ENCODE data around the gene FBXL15.

Gene FBXL15

GRCh38 chr10:102411341-102412255 lies 9.0 kb upstream of the FBXL15 start:
- DNase-seq (ENCODE audit: low read depth): no peak

GRCh38 chr10:102412293-102412692 lies 8.3 kb upstream of the FBXL15 start:
- no peak for DNase-seq (ENCODE audit: low read depth)

GRCh38 chr10:102413053-102413705 lies 7.5 kb upstream of the FBXL15 start:
- no peak for DNase-seq (ENCODE audit: low read depth)

GRCh38 chr10:102413806-102414561 lies 6.7 kb upstream of the FBXL15 start:
- DNase-seq (ENCODE audit: low read depth): no peak

DNA sequence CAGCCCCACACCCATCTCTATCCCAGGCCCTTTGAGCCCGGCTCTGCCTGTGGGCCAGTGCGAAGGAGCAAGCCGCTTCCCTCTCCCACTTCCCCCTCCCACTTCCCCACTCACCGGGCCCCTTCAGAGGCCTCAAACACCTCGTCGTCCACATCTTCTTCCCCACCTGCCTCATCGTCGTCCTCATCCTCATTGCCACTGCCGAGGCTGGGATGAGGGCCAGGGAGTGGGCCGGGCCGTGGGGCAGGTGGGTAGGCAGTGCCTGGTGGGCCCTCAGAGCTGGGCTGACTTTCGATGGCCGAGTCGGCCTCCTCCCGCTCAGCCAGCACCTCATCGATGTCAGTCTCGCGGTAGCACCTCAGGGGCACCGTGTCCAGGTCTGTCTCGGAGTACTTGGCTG lies 5.9 kb upstream of the FBXL15 start:
- no peak for DNase-seq (ENCODE audit: low read depth)

GRCh38 chr10:102416283-102416682 lies 4.4 kb upstream of the FBXL15 start:
- no peak for DNase-seq (ENCODE audit: low read depth)

DNA sequence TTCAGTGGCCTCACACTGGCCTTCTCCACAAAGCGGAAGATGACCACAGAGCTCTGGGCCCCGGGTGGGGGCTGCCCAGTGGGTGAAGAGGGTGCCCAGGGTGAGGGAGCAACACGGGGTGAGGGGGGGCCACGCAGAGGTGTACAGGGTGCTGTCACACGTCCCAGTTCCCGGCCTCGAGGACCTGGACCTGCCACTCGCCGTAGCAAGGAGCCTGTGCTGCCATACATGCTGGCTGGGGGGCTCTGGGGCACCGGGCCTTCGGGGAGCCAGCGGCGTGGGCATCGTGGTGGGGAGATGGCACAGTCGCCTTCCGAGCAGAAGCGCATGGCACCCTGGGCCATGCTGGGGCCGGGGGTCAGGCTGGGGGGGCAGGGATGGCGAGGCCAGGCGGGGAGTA lies 3.9 kb upstream of the FBXL15 start:
- no peak for DNase-seq (ENCODE audit: low read depth)

- no peak for DNase-seq (ENCODE audit: low read depth)
Measured at GRCh38 chr10:102418622-102419268, 1.9 kb upstream of the FBXL15 start, which contains the start of gene PSD. Gene PSD (minus strand): TSS chr10:102418785. CDS start chr10:102417038, 1,747 bp downstream.

DNA sequence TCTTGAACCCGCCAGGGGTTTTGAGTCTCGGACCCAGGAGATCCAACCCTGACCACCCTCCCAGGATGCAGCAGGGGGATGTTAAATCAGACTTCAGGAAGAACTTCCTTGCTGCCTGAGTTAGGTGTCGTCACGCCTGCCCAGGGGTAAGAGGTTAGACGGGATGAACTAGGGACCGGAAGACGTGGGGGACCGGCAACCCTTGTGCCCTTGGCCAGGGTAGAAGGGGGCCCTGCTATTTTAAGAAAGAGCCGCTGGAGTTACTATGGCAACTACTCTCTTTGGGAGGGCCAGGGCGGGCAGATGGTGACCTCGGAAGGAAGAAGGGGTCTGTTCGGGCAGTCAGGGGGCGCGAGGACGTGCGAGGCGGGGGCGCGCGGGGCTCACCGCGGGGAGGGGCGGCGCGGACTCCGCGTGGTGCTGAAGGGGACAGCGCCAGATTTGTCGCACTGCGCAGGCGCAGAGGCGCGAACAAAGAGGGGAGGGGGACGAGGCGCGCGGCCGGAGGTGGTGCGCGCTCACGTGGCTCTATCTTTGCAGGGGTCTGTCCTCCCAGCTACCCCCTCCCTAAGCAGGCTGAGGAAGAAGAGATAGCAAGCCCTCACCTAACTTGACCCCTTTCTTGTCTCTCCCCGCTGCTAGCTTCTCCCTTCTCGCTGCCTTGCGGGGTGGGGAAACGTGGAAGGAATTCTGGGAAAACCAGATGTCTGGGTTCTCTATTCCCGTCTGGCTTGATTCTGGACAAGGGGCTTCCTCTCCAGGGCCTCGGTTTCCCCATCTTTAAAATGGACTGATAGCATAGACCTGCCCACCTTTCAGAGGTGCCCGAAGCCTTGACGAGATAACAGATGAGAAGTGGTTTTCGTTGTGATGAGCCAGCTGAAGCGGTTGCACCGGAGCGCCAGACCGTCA lies 1.1 kb upstream of the FBXL15 start:
- DNase-seq (ENCODE audit: low read depth): no peak

- DNase-seq (ENCODE audit: low read depth): no peak
Measured at GRCh38 chr10:102420181-102420713, 389 bp upstream of the FBXL15 start.

GRCh38 chr10:102421507-102421756 lies 796 bp downstream of the FBXL15 start:
- no peak for DNase-seq (ENCODE audit: low read depth)

- no peak for DNase-seq (ENCODE audit: low read depth)
Measured at GRCh38 chr10:102421757-102422512, 1.3 kb downstream of the FBXL15 start.

GRCh38 chr10:102422545-102423129 lies 2.0 kb downstream of the FBXL15 start:
- no peak for DNase-seq (ENCODE audit: low read depth)

DNA sequence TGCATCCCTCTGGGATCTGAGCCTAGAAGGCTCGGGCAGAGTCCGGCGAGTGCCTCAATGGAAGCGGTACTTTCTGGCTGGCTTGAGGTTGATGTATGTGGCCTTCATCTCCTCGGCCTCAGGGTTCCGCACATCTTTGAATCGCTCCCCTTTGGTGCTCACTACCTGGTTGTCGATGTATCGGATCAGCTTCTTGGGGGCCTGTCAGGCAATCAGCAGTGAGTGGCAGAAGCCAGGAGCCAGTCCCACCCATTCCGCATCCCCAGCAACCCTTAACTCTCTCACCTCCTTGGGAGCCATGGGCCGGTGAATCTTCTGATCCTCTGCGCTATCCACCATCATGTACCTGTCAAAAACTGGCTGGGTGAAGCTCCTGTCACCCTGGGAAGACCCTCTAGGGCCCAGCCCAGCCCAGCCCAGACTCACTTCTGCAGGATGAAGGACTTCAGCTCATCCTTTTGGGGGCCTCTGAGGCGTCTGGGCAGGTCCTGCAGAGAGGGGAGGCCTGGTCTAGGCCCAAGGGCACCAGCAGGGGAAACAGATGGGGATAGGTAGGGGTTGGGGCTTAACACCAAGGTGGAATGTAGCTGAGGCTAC lies 2.8 kb downstream of the FBXL15 start:
- DNase-seq (ENCODE audit: low read depth): no peak

DNA sequence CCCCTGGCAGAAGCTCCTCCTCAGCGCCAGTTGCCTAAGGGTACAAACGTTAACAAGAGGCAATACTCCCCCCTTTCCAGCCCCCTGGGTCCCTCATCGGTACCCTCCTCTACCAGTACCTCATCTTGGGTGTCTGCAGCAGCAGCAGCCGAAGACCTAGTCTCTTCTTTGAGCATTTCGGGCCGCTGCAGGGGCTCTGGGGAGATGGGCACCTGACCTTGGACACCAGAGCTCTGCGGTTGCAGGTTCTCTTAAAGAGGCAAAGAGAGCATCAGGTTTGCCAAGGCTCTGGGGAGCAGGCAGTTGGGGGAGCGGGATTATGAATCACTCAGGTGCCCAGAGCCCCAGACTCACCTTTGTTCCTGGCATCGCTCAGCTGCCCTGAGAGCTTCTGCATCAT lies 3.5 kb downstream of the FBXL15 start:
- no peak for DNase-seq (ENCODE audit: low read depth)

GRCh38 chr10:102424916-102425315 lies 4.3 kb downstream of the FBXL15 start:
- DNase-seq (ENCODE audit: low read depth): no peak

GRCh38 chr10:102425444-102425843 lies 4.8 kb downstream of the FBXL15 start:
- DNase-seq (ENCODE audit: low read depth): no peak

GRCh38 chr10:102426803-102427287 lies 6.2 kb downstream of the FBXL15 start:
- DNase-seq (ENCODE audit: low read depth): no peak

GRCh38 chr10:102429468-102429867 lies 8.8 kb downstream of the FBXL15 start:
- DNase-seq (ENCODE audit: low read depth): no peak
